Upper lobe of right lung (tissue), 1 donor: ENCODE results near the gene RPS3. TPM values are rescaled to one million over a fixed set of nuclear protein-coding genes. Genes with fewer than 3 reads are reported as not detected.

ENCODE experiments used
- ATAC-seq: fragments of 200-7000 bp; cut with Tn5 transposase; one replicate; pipeline ENCODE4 v1.9.1; 2020; ENCODE audit warnings: mild to moderate bottlenecking, moderate library complexity
- DNase-seq: peaks from one replicate; pipeline ENCODE4 v3.0.0-alpha.2; 2020
- H3K27ac ChIP-seq: fragments of 200-600 bp; one replicate; pipeline ENCODE4 v1.8.0; 2022
- H3K27me3 ChIP-seq: fragments of 200-600 bp; one replicate; pipeline ENCODE4 v1.8.0; 2022; ENCODE audit warnings: mild to moderate bottlenecking
- H3K36me3 ChIP-seq: fragments of 200-600 bp; one replicate; pipeline ENCODE4 v1.8.0; 2022
- H3K4me1 ChIP-seq: fragments of 200-600 bp; one replicate; pipeline ENCODE4 v1.8.0; 2022
- H3K4me3 ChIP-seq: fragments of 200-600 bp; one replicate; pipeline ENCODE4 v1.8.0; 2022; ENCODE audit warnings: mild to moderate bottlenecking
- H3K9me3 ChIP-seq: fragments of 200-600 bp; one replicate; pipeline ENCODE4 v1.8.0; 2022
- intact Hi-C: fragments of 100-400 bp; cut with DNase I; formaldehyde crosslinking; loops from one replicate; pipeline ENCODE4 v1.11.0; 2022
- total RNA-seq: library from RNA; stranded (reverse); fragmentation: NEBNext Ultra II Directional; extraction: Animal tissue kit (Norgen Biotek cat#: 25700); gene quantifications from one replicate; pipeline ENCODE4 v1.2.1, GENCODE V29; 2021
- TF ChIP-seq, protein P1 (sequence below): fragments of 200-600 bp; IDR thresholded peaks from one replicate; pipeline ENCODE4 v1.8.0; 2022; ENCODE audit warnings: antibody characterized with exemption
- donor health status: DM: no; HTN: yes; CAD: no; lungs with severe emphysema.

The RPS3 gene
- total RNA-seq, 1 donor from 2014 or later: 1,778 TPM

DNA sequence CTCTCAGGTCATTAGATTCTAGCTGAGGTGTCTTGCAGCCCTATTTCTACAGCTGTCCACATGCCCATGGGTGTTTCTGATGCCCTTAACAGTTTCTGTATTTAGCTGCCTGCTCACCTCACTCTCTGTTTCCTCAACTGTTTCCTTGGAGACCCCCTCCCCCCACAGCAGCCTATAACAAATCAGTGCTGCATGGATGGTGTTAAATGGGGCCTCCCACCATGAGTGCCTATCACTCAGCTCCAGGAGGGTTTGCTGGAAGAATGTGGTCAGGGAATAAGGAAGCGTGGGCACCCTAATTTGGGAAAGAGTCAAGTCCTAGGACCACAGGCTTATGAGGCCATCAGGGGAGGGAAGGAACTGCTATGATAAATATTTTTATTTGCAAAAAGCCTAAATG, 25.1 kb downstream of the RPS3 start:
- TF ChIP-seq, protein P1, sequence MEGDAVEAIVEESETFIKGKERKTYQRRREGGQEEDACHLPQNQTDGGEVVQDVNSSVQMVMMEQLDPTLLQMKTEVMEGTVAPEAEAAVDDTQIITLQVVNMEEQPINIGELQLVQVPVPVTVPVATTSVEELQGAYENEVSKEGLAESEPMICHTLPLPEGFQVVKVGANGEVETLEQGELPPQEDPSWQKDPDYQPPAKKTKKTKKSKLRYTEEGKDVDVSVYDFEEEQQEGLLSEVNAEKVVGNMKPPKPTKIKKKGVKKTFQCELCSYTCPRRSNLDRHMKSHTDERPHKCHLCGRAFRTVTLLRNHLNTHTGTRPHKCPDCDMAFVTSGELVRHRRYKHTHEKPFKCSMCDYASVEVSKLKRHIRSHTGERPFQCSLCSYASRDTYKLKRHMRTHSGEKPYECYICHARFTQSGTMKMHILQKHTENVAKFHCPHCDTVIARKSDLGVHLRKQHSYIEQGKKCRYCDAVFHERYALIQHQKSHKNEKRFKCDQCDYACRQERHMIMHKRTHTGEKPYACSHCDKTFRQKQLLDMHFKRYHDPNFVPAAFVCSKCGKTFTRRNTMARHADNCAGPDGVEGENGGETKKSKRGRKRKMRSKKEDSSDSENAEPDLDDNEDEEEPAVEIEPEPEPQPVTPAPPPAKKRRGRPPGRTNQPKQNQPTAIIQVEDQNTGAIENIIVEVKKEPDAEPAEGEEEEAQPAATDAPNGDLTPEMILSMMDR: no peak
- DNase-seq (no peak), ATAC-seq (no peak)
- Histone ChIP-seq H3K27ac (no peak overlapping the region), H3K27me3 (peaks cover 4% of the 10 kb centered on the region), H3K4me3 (no peak overlapping the region), H3K4me1 (peaks cover 15% of the 10 kb centered on the region), H3K36me3 (peaks cover 4% of the 10 kb centered on the region), H3K9me3 (no peaks in the 10 kb centered on the region)
- intact Hi-C loops: no loop called here

DNA sequence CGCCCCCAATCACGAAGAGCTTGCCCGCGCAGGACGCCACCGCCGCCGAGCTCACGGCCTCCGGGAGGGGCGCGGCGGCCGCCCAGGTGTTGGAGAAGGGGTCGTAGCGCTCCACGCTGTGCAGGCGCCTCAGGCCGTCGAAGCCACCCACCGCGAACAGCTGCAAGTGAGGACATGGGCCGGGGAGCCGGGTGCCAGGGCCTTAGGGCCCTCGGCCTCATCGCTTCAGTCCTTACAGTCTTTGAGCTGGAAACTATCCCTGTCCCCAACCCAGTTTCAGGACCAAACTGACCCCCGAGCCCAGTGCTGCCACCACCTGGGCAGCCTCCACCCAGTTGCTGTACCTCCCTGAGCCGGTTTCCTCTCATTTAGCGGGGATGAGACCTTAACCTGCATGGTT, 26.1 kb downstream of the RPS3 start:
- intact Hi-C loops: no loop called here
- Histone ChIP-seq H3K4me1 (peaks cover 12% of the 10 kb centered on the region), H3K9me3 (no peaks in the 10 kb centered on the region), H3K36me3 (peaks cover 4% of the 10 kb centered on the region), H3K4me3 (no peak overlapping the region), H3K27ac (no peak overlapping the region), H3K27me3 (peaks cover 4% of the 10 kb centered on the region)
- ATAC-seq: no peak
- no peak for DNase-seq
- TF ChIP-seq, protein P1: no peak

DNA sequence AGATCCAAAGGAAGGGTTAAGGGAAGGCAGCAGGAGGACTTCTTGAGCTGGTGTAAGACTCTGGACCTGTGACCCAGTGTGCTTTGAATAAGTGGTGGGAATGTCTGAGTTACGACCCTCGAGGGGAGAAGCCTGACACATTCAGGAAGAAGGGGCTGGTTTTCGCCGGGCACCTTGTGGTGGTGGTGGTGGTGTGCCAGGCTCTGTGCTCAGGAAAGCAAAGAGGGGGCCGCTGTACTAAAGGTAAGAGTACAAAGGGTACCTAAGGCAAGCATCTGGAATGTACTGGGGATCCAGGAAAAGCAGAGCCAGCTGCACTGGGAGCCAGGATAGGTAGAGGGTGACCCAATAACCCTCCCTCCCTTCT, 27.4 kb downstream of the RPS3 start:
- no peak overlapping the region for H3K4me3 ChIP-seq
- H3K27ac ChIP-seq: no peak overlapping the region
- peaks cover 18% of the 10 kb centered on the region for H3K4me1 ChIP-seq
- DNase-seq (no peak), ATAC-seq (no peak)
- H3K9me3 ChIP-seq: no peaks in the 10 kb centered on the region
- intact Hi-C loops: no loop called here
- H3K36me3 ChIP-seq: peaks cover 4% of the 10 kb centered on the region
- TF ChIP-seq, protein P1: no peak
- peaks cover 13% of the 10 kb centered on the region for H3K27me3 ChIP-seq

DNA sequence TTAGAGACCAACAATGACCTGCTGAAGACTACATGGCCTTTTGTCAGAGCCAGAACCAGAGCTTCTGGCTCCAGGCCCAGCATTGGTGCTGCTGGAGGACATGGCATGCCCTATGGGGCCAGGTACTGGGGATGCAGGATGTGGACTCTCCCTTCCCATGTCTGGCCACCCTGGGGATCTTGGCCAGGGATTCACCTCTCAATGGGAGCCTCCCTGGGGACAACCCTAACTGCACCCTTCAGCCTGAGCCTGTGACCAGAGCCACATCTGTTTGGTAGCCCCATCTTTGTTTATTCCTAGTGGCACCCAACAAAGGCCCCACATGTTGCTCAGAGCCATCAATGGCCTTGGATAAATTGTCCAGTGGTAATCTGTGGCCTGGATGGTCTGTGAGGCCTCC, 27.9 kb downstream of the RPS3 start:
- intact Hi-C loops: no loop called here
- Histone ChIP-seq H3K27me3 (peaks cover 13% of the 10 kb centered on the region), H3K36me3 (peaks cover 4% of the 10 kb centered on the region), H3K9me3 (no peaks in the 10 kb centered on the region), H3K27ac (no peak overlapping the region), H3K4me1 (peaks cover 18% of the 10 kb centered on the region), H3K4me3 (no peak overlapping the region)
- TF ChIP-seq, protein P1: no peak
- ATAC-seq: no peak
- DNase-seq: no peak

DNA sequence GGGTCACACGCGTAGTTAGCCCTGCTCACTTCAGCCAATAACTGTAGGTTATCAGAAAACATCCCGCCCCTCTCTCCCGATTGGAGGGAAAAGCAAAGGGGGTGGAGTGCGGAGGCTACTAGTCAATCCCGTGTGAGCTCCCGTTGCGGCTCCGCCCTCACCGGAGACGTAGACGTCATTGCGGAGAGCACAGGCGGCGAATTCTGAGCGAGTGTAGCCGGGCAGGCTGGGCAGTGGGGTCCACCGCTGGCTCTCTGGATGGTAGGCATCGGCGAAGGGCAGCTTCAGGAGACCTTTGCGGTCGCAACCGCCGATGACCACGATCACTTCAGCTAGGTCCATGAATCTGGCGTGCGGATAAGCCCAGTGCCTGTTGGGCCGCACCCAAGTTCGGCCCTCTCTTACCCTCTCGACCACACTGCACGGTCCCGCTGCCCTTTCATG, 29.0 kb downstream of the RPS3 start:
- ATAC-seq: peak; percentile 92
- DNase-seq: peak; percentile 95
- Histone ChIP-seq H3K9me3 (no peaks in the 10 kb centered on the region), H3K27ac (peak overlapping the region; percentile 63), H3K4me1 (peaks cover 12% of the 10 kb centered on the region), H3K36me3 (no peaks in the 10 kb centered on the region), H3K27me3 (peaks cover 13% of the 10 kb centered on the region), H3K4me3 (peak overlapping the region; percentile 53)
- TF ChIP-seq, protein P1: no peak
- intact Hi-C loops: no loop called here

DNA sequence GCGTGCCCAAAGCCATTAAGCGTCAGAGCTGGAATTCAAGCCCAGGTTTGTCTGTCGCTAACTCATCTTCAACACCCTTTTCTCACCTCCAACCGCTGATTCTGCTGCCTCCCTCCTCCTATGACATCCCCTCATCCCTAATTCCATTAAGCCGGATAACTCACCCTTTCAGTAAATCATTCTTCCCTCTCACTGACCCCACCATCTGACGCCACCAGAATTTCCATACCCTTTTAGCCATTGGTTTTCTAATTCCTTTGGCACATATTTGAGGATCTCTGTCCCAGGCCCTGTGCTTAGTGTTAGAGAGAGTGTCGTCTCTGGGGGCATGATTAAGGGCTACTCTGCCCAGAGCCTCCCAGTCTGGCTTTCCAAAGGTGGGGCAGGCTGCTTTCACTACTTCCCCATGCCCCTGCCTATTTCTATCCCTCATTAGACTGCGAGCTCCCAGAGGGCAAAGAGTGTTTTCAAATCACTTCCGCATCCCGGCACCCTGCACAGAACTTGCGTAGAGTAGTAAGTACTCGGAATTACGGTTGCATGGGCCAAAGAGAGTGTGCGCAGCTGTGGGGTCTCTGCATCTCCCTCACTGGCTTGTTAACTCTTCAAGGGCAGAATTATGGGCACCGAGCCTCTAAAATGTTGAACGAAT, 29.8 kb downstream of the RPS3 start:
- peaks cover 13% of the 10 kb centered on the region for H3K27me3 ChIP-seq
- H3K36me3 ChIP-seq: no peaks in the 10 kb centered on the region
- no peak overlapping the region for H3K4me3 ChIP-seq
- peak; percentile 25 for DNase-seq
- H3K9me3 ChIP-seq: no peaks in the 10 kb centered on the region
- ATAC-seq: no peak
- H3K4me1 ChIP-seq: peaks cover 12% of the 10 kb centered on the region
- H3K27ac ChIP-seq: no peak overlapping the region
- intact Hi-C loops: no loop called here
- TF ChIP-seq, protein P1: no peak
